HUDEP-2 (cell line): ENCODE measurements around the gene TTC39B.

ENCODE experiments used
- DNase-seq, 76 experiments: peaks; one replicate each; lab custom pipeline; 2025; ENCODE audit not compliant: unreplicated experiment in 76 of 76; lab: John Stamatoyannopoulos, UW

TTC39B gene

GRCh38 chr9:15139469-15139868 is 167.5 kb downstream of the TTC39B start:
- no peak for DNase-seq

- DNase-seq: no peak
Measured at GRCh38 chr9:15138357-15138686, 168.7 kb downstream of the TTC39B start.

GRCh38 chr9:15137658-15138356 is 169.2 kb downstream of the TTC39B start:
- no peak for DNase-seq

GRCh38 chr9:15137089-15137488 is 169.9 kb downstream of the TTC39B start:
- DNase-seq: no peak

GRCh38 chr9:15136646-15137045 is 170.4 kb downstream of the TTC39B start:
- DNase-seq: peak in 4 of 76 experiments; percentile 1 to 5 (median 2)

- DNase-seq: peak in 31 of 76 experiments; percentile 2 to 48 (median 20)
Measured at GRCh38 chr9:15135164-15135792, 171.7 kb downstream of the TTC39B start.

GRCh38 chr9:15133488-15133887 is 173.5 kb downstream of the TTC39B start:
- DNase-seq: no peak

- no peak for DNase-seq
Measured at GRCh38 chr9:15132091-15132490, 174.9 kb downstream of the TTC39B start.

- DNase-seq: no peak
Measured at GRCh38 chr9:15131094-15131493, 175.9 kb downstream of the TTC39B start.

- DNase-seq: no peak
Measured at GRCh38 chr9:15127831-15128230, 179.2 kb downstream of the TTC39B start.

- DNase-seq: no peak
Measured at GRCh38 chr9:15121630-15122029, 185.4 kb downstream of the TTC39B start.

GRCh38 chr9:15116130-15116580 is 190.9 kb downstream of the TTC39B start:
- DNase-seq: no peak

- no peak for DNase-seq
Measured at GRCh38 chr9:15115702-15116101, 191.3 kb downstream of the TTC39B start.

- no peak for DNase-seq
Measured at GRCh38 chr9:15115041-15115440, 192.0 kb downstream of the TTC39B start.
